Measurements from ENCODE around the gene PDE4C. TPM values are rescaled to one million over a fixed set of nuclear protein-coding genes. Genes with fewer than 3 reads are reported as not detected.

PDE4C gene
- total RNA-seq, 1 donor from 2014 or later = 0.21 TPM

DNA sequence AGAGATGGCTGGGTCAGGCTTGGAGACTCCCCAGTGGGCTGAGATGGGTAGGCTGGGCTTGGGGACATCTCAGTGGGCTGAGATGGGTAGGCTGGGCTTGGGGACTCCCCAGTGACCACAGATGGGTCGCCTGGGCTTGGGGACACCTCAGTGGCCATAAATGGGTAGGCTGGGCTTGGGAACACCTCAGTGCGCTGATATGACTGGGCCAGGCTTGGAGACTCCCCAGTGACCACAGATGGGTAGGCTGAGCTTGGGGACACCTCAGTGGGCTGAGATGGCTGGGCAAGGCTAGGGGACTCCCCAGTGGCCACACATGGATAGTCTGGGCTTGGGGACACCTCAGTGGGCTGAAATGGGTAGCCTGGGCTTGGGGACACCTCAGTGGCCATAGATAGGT is 35.2 kb upstream of the PDE4C start:
- TF ChIP-seq, protein P1, sequence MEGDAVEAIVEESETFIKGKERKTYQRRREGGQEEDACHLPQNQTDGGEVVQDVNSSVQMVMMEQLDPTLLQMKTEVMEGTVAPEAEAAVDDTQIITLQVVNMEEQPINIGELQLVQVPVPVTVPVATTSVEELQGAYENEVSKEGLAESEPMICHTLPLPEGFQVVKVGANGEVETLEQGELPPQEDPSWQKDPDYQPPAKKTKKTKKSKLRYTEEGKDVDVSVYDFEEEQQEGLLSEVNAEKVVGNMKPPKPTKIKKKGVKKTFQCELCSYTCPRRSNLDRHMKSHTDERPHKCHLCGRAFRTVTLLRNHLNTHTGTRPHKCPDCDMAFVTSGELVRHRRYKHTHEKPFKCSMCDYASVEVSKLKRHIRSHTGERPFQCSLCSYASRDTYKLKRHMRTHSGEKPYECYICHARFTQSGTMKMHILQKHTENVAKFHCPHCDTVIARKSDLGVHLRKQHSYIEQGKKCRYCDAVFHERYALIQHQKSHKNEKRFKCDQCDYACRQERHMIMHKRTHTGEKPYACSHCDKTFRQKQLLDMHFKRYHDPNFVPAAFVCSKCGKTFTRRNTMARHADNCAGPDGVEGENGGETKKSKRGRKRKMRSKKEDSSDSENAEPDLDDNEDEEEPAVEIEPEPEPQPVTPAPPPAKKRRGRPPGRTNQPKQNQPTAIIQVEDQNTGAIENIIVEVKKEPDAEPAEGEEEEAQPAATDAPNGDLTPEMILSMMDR (IDR thresholded peaks at IDR 0.05) = no peak
- Mint-ChIP-seq H3K4me1 (ENCODE audit: unreplicated experiment) (no peaks in the 10 kb centered on the region), H3K9me3 (ENCODE audit: unreplicated experiment) (no peaks in the 10 kb centered on the region), H3K27ac (ENCODE audit: unreplicated experiment) (no peak overlapping the region), H3K27me3 (ENCODE audit: unreplicated experiment) (no peaks in the 10 kb centered on the region), H3K4me3 (ENCODE audit: unreplicated experiment) (no peak overlapping the region), H3K36me3 (ENCODE audit: unreplicated experiment) (peaks cover 16% of the 10 kb centered on the region)
- no peak for DNase-seq (ENCODE audit: extremely low spot score, unreplicated experiment)

DNA sequence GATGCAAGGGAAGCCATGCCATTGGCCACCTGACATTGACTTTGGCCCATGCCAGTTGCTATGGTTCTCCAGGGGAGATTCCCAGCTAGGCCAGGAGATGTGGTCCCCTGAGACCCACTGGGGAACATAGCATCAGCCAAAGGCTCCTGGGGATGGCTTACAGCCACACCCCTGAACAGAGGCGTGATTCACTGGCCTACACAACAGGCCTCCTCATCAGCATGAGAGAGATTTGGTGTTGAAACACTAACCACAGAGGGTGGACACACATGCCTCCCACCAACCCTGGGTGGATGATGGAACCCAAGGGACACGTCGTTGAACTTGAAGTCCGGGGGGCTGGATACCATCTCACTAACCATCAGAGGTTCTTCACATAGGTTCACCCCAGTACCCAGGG is 33.7 kb upstream of the PDE4C start:
- H3K4me1 Mint-ChIP-seq (ENCODE audit: unreplicated experiment) = no peaks in the 10 kb centered on the region
- H3K27me3 Mint-ChIP-seq (ENCODE audit: unreplicated experiment) = peaks cover 3% of the 10 kb centered on the region
- H3K36me3 Mint-ChIP-seq (ENCODE audit: unreplicated experiment) = peaks cover 5% of the 10 kb centered on the region
- H3K27ac Mint-ChIP-seq (ENCODE audit: unreplicated experiment) = no peak overlapping the region
- H3K4me3 Mint-ChIP-seq (ENCODE audit: unreplicated experiment) = no peak overlapping the region
- H3K9me3 Mint-ChIP-seq (ENCODE audit: unreplicated experiment) = no peaks in the 10 kb centered on the region
- TF ChIP-seq, protein P1 (IDR thresholded peaks at IDR 0.05) = no peak
- DNase-seq (ENCODE audit: extremely low spot score, unreplicated experiment) = no peak

DNA sequence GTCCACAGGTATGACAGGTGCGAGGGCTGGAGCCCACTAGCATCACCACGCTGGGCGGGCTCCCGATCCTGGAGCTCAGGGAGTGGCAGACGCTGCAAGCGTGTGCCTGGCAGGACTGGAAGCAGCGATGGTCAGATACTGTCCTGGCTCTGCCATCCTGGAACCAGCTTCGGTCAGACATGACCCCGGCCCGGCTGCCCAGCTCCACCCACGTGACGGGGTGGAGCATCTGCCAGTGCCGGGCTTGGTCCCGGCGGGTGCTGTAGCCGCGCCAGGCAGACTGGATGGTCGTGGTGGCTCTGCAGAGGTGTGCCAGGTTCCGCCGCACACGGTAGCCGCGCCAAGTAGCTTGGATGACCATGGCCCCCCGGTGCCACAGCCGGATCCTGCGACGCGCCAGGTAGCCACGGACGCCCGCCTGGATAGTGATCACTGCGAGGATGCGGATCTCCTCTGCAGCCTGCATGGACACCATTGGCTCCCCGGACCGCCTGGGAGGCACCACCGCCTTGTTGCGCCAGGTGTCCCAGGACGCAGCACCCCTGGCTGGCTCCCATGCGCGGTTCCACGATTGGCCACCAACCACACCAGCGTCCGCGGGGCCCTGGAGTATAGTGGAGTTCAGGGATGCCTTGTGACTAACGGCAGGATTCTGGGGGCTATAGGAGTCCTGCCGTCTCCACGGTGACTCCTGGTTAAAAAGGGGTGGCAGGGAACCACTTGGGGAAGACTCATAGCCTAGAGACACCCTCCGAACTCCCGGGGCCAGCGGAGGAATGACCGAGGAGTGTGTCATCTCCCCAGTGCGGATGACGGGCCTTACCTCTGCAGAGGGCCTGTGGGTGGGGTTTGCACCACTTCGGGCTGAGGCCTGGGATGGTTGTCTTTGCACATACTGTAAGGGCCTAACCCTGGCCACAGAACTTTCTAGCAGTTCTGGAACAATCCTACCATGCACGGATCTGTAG is 31.5 kb upstream of the PDE4C start:
- Mint-ChIP-seq H3K27me3 (ENCODE audit: unreplicated experiment) (peaks cover 12% of the 10 kb centered on the region), H3K4me3 (ENCODE audit: unreplicated experiment) (no peak overlapping the region), H3K36me3 (ENCODE audit: unreplicated experiment) (no peaks in the 10 kb centered on the region), H3K4me1 (ENCODE audit: unreplicated experiment) (no peaks in the 10 kb centered on the region), H3K9me3 (ENCODE audit: unreplicated experiment) (no peaks in the 10 kb centered on the region), H3K27ac (ENCODE audit: unreplicated experiment) (no peak overlapping the region)
- no peak for DNase-seq (ENCODE audit: extremely low spot score, unreplicated experiment)
- TF ChIP-seq, protein P1 (IDR thresholded peaks at IDR 0.05) = no peak

DNA sequence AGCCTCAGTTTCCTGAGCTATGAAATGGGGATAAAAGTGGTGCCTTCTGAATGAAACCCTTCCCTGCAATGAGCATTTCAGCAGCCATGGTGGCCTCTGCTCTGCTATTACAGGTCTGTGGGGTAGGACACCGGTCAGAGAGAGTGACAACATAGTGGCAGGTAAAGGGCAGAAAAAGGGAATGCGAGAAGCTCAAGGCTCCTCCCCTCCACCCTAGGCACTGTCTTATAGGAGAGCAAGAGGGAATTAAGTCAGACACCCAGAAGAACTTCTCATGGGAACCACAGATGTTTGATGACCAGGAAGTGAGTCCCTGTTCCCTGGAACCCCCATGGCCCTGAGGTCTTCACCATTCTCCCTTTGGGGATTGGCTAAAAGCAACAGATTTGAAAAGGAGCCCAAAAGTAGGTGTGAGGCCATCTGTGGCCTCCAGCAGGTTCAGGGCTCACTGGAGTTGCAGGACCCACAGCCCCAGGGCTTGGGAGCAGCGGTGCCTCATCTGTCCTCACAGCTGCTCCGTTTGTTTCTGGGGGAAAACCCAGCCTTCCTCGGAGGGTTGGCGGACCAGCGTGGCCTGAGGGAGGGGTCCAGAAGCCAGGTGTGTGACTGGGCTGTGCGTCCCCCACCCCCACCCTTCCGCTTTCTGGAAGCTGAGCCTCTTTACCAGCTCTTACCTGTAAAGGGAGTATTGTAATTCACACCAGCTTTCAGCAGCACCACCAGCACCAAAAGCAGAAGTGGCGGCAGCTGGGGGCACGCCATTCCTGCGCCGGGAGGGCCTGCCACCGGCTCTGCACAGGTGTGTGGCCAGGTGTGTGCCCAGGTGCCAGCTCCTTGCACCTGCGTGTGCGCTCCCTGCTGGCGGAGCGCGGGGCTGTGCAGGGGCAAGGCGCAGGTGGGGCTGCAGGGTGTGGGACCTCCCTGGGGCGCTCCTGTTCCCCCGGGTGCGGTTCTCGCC is 28.6 kb upstream of the PDE4C start:
- TF ChIP-seq, protein P1 (IDR thresholded peaks at IDR 0.05) = no peak
- Mint-ChIP-seq H3K27ac (ENCODE audit: unreplicated experiment) (no peak overlapping the region), H3K4me3 (ENCODE audit: unreplicated experiment) (no peak overlapping the region), H3K27me3 (ENCODE audit: unreplicated experiment) (peaks cover 15% of the 10 kb centered on the region), H3K4me1 (ENCODE audit: unreplicated experiment) (peaks cover 2% of the 10 kb centered on the region), H3K36me3 (ENCODE audit: unreplicated experiment) (no peaks in the 10 kb centered on the region), H3K9me3 (ENCODE audit: unreplicated experiment) (no peaks in the 10 kb centered on the region)
- no peak for DNase-seq (ENCODE audit: extremely low spot score, unreplicated experiment)

Measured in osteocyte (in vitro differentiated cells).